Measurements from ENCODE around the gene PIGW.

GRCh38 chr17:36509272-36509985 lies 25.4 kb upstream of the PIGW start:
- TF ChIP-seq EZH2 (IDR thresholded peaks at IDR 0.05; ENCODE audit: borderline replicate concordance, low read depth, low read length) (no peak), MTA3 (IDR thresholded peaks at IDR 0.05; ENCODE audit: borderline replicate concordance) (no peak), RCOR1 (IDR thresholded peaks at IDR 0.05; ENCODE audit: borderline replicate concordance in 1 of 2, low read depth in 2 of 2, low read length in 2 of 2) (no peak), MAFF (IDR thresholded peaks at IDR 0.05; ENCODE audit: low read length) (no peak), HNRNPH1 (optimal IDR thresholded peaks at IDR 0.05; ENCODE audit: low read depth, low read length) (no peak), CTCF (IDR thresholded peaks at IDR 0.05 in 2 of 3, conservative IDR thresholded peaks at IDR 0.05 in 1 of 3; ENCODE audit: insufficient read depth in 2 of 3, low read depth in 1 of 3, low read length in 3 of 3) (no peak), JUND (IDR thresholded peaks at IDR 0.05; ENCODE audit: borderline replicate concordance, low read depth, low read length) (no peak), JUND (tag; IDR thresholded peaks at IDR 0.05; ENCODE audit: borderline replicate concordance, low read depth, low read length) (no peak)
